Ascending aorta (tissue), 2 donors: ENCODE measurements around the gene MATCAP1. TPM values are rescaled to one million over a fixed set of nuclear protein-coding genes. Genes with fewer than 3 reads are reported as not detected.

Experiments
- DNase-seq, 2 donors: peaks; one replicate each; pipeline ENCODE4 v3.0.0-alpha.2; 2019; ENCODE audit warnings: low spot score in 2 of 2
- H3K27ac ChIP-seq, 2 donors: fragments of 200-600 bp; sonication (generic); one replicate each; pipeline ENCODE4 v1.5.1; 2016 to 2017; ENCODE audit warnings: mild to moderate bottlenecking in 1 of 2
- H3K27me3 ChIP-seq: fragments of 200-600 bp; sonication (generic); one replicate; pipeline ENCODE4 v1.5.1; 2017
- H3K36me3 ChIP-seq, 2 donors: fragments of 200-600 bp; sonication (generic); one replicate each; pipeline ENCODE4 v1.5.1; 2016
- H3K4me1 ChIP-seq, 2 donors: fragments of 200-600 bp; sonication (generic); one replicate each; pipeline ENCODE4 v1.5.1; 2016 to 2017; ENCODE audit warnings: mild to moderate bottlenecking in 1 of 2
- H3K4me3 ChIP-seq, 2 donors: fragments of 200-600 bp; sonication (generic); one replicate each; pipeline ENCODE4 v1.5.1; 2016 to 2017; ENCODE audit warnings: mild to moderate bottlenecking in 1 of 2
- H3K9me3 ChIP-seq, 2 donors: fragments of 200-600 bp; sonication (generic); one replicate each; pipeline ENCODE4 v1.5.1; 2016
- CTCF ChIP-seq, 3 experiments: fragments of 200-600 bp in 2 of 3; fragments of 450-650 bp in 1 of 3; sonication (generic) in 2 of 3; IDR thresholded peaks; one replicate each; pipeline ENCODE4 v1.5.1; 2016 to 2019; ENCODE audit warnings: antibody characterized with exemption in 3 of 3, mild to moderate bottlenecking in 1 of 3, moderate library complexity in 1 of 3
- intact Hi-C: fragments of 100-400 bp; cut with DNase I; formaldehyde crosslinking; loops from one replicate; pipeline ENCODE4 v1.15.1; 2023
- total RNA-seq: library from RNA; depleted of rRNA; stranded (reverse); fragments of >200 nt; gene quantifications from one replicate; pipeline ENCODE4 v1.1.0, GENCODE V29; 2016

Gene MATCAP1
- total RNA-seq, 1 donor from 2014 or later = 18.9 TPM

- intact Hi-C loops = loop anchor here (1.0 to 5.0 kb wide), 4 partner anchors 22 to 230 kb away; partner anchors contain the start of gene B3GNT9
- TF ChIP-seq CTCF (IDR thresholded peaks at IDR 0.05) = peak; percentile 80 to 90 (median 85)
- H3K27me3 ChIP-seq = no peaks in the 10 kb centered on the region
- H3K36me3 ChIP-seq = no peaks in the 10 kb centered on the region
- DNase-seq = peak; percentile 62 to 97
- H3K4me3 ChIP-seq = peak overlapping the region; percentile 74 to 76
- no peaks in the 10 kb centered on the region for H3K9me3 ChIP-seq
- H3K27ac ChIP-seq = no peak overlapping the region
- peaks cover 15 to 20% of the 10 kb centered on the region in 2 donors for H3K4me1 ChIP-seq
Observed at GRCh38 chr16:67184995-67185650, 1.4 kb upstream of the MATCAP1 start.

- peak overlapping the region; percentile 92 to 96 for H3K27ac ChIP-seq
- DNase-seq = no peak
- no peaks in the 10 kb centered on the region for H3K27me3 ChIP-seq
- TF ChIP-seq CTCF (IDR thresholded peaks at IDR 0.05) = no peak
- intact Hi-C loops = loop anchor here (1.0 to 2.0 kb wide), 2 partner anchors 21 to 230 kb away; no protein-coding TSS in a partner anchor
- H3K9me3 ChIP-seq = no peaks in the 10 kb centered on the region
- no peaks in the 10 kb centered on the region for H3K36me3 ChIP-seq
- peaks cover 15 to 20% of the 10 kb centered on the region in 2 donors for H3K4me1 ChIP-seq
- peak overlapping the region; percentile 74 to 76 for H3K4me3 ChIP-seq
Observed at GRCh38 chr16:67184453-67184994, 761 bp upstream of the MATCAP1 start.

- no peak for DNase-seq
- no peaks in the 10 kb centered on the region for H3K27me3 ChIP-seq
- peak overlapping the region; percentile 74 to 76 for H3K4me3 ChIP-seq
- no peaks in the 10 kb centered on the region for H3K36me3 ChIP-seq
- H3K4me1 ChIP-seq = peaks cover 15 to 26% of the 10 kb centered on the region in 2 donors
- peak overlapping the region; percentile 92 to 96 for H3K27ac ChIP-seq
- H3K9me3 ChIP-seq = no peaks in the 10 kb centered on the region
- intact Hi-C loops = loop anchor here (1.0 kb wide), 1 partner anchor 9 kb away; no protein-coding TSS in a partner anchor
- TF ChIP-seq CTCF (IDR thresholded peaks at IDR 0.05) = no peak
Observed at GRCh38 chr16:67183284-67183626, 508 bp downstream of the MATCAP1 start.

GRCh38 chr16:67182288-67182687, 1.5 kb downstream of the MATCAP1 start:
- H3K27me3 ChIP-seq = no peaks in the 10 kb centered on the region
- no peak overlapping the region for H3K4me3 ChIP-seq
- TF ChIP-seq CTCF (IDR thresholded peaks at IDR 0.05) = no peak
- intact Hi-C loops = no loop called here
- no peaks in the 10 kb centered on the region for H3K9me3 ChIP-seq
- DNase-seq = no peak
- H3K36me3 ChIP-seq = no peaks in the 10 kb centered on the region
- H3K4me1 ChIP-seq = peaks cover 21 to 33% of the 10 kb centered on the region in 2 donors
- H3K27ac ChIP-seq = no peak overlapping the region

- DNase-seq = no peak
- no peak for TF ChIP-seq CTCF (IDR thresholded peaks at IDR 0.05)
- no peaks in the 10 kb centered on the region for H3K9me3 ChIP-seq
- no peaks in the 10 kb centered on the region for H3K27me3 ChIP-seq
- intact Hi-C loops = no loop called here
- peak overlapping the region; percentile 22 to 27 for H3K27ac ChIP-seq
- peaks cover 21 to 33% of the 10 kb centered on the region in 2 donors for H3K4me1 ChIP-seq
- no peak overlapping the region for H3K4me3 ChIP-seq
- no peaks in the 10 kb centered on the region for H3K36me3 ChIP-seq
Observed at GRCh38 chr16:67181346-67181745, 2.4 kb downstream of the MATCAP1 start.
